ENCODE measurements around the gene CAVIN1.
"Not testable (repeated sequence)": the region's sequence is repeated elsewhere in the genome, so short reads cannot be mapped to it uniquely, and the experiment has no call there.

The CAVIN1 gene

GRCh38 chr17:42405963-42406495 is 17.0 kb downstream of the CAVIN1 start:
- DNase-seq (ENCODE audit: low spot score): peak; percentile 74

DNA sequence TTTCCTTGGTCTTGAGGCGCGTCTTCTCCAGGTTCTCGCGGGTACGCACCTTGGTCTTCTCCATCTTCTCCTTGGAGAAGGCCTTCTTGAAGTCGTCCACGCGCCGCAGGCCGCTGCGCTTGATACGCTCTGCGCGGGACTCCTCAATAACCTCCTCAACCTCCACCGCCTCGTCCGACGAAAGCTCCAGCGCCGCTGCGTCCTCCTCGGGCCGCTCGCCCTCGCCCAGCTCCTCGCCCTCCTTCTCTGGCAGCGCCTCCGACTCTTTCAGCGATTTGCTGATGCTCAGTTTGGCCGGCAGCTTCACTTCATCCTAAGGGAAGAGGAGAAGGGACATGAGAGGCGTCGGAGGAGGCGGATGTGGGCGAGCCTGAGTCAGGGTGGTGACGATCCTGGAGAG is 18.0 kb downstream of the CAVIN1 start:
- DNase-seq (ENCODE audit: low spot score): no peak

DNA sequence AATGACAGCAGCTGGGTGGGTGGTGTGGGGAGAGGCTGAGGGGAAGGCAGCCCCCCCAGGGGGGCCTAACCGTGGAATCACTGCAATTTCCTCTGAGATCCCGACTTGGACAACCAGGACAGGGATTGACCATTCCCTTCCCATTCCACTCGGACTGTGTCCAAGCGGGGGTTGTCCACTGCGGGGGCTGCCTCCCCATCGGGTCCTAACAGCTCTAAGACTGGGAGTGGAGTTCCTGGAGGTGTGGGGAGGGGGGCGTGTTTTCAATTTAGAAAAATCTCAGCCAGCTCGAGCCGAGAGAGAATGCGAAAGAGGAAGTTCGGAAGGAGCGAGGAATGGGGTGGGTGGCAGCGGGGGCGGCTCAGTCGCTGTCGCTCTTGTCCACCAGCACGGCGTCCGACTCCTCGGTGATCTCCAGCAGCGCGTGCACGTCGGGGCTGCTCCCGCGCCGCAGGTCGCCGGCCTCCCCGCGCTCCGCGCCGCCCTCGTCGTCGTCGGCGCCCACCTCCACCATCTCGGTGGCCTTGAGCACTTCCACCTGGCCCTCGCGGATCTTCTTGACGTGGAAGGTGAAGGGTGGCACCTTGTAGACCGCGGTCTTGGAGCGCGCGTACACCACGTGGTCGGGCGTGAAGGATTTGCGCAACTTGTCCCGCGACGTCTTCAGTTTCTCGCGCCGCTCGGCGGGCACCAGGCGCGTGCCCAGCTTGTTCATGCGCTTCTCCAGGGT is 18.6 kb downstream of the CAVIN1 start:
- no peak for DNase-seq (ENCODE audit: low spot score)

DNA sequence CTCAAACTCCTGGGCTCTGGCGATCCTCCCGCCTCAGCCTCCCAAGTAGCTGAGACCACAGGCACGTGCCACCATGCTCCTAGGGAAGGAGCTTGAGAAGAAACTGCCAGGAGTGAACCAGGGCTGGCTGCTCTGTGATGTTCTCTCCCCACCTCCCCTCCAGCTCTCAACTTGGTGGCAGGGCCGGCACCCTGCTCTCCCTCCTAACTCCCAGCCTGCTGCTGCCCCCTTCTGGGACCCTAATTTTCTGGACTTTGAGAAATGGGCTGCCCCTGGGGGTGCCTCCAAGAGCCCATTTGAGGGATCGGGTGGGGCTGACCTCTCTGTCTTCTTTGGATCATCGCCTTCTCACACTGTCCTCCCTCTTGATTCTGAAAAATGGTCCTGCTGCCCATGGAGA is 19.9 kb downstream of the CAVIN1 start:
- no peak for DNase-seq (ENCODE audit: low spot score)

DNA sequence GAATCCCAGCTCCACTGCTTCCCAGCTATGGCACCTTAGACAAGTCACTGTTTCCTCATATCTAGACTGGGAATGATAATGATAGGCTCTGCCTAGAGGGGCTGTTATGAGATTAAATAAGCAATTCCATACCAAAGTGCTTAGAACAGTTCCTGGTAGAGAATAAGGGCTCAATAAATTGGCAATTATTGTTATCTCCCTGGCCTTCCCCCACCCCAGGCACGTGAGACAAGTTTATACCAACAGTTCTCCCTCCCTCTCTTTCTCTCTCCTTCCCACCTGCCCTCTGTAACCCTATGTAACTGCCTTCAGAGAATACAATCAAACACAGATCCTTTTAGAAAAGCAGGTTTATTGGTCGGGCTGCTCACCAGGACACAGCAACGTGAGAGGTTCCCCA is 20.9 kb downstream of the CAVIN1 start:
- no peak for DNase-seq (ENCODE audit: low spot score)

DNA sequence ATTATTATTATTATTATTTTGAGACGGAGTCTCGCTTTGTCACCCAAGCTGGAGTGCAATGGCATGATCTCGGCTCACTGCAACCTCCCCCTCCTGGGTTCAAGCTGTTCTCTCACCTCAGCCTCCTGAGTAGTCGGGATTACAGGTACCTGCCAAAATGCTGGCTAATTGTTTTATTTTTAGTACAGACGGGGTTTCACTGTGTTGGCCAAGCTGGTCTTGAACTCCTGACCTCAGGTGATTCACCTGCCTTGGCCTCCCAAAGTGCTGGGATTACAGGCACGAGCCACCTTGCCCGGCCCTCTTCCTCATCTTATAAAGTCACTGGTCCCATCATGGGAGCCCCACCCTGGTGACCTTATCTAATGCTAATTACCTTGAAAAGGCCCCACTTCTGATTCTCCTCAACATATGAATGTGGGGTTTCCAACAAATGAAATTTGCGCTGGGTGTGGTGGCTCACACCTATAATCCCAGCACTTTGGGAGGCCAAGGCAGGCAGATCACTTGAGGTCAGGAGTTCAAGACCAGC is 22.1 kb downstream of the CAVIN1 start:
- not testable (repeated sequence) for DNase-seq (ENCODE audit: low spot score)

DNA sequence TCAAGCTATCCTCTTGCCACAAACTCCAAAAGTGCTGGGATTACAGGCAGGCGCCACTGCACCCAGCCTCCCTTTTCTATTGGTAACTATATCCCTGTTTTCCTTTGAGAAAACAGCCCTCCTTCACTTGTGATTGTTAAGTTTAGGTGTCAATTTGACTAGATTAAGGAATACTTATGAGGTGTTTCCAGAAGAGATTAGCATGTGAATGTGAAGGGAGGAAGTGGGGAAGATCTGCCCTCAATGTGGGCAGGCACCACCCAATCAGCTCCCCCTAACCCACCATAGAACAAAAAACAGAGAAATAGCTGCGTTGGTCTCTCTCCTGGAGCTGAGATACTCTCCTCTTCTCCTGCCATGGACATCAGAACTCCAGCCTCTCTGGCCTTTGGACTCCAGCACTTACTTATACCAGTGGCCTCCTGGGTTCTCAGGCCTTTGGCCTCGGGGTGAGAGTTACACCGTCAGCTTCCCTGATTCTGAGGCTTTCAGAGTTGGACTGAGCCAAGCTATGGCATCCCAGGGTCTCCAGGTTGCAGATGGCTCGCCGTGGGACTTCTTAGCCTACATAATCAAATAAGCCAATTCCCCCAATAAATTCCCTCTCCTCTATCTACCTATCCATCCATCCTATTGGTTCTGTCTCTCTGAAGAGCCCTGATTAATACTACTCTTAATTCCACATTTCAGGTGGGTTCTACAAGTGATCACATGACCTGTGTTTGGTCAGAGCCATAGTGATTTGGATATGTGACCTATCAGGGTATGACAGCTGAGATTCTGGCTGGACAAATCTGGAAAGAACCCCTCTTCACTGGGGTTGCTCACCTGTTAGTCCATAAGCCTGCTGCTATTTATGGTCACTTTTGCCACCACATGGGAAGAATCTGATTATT is 22.9 kb downstream of the CAVIN1 start:
- no peak for DNase-seq (ENCODE audit: low spot score)

DNA sequence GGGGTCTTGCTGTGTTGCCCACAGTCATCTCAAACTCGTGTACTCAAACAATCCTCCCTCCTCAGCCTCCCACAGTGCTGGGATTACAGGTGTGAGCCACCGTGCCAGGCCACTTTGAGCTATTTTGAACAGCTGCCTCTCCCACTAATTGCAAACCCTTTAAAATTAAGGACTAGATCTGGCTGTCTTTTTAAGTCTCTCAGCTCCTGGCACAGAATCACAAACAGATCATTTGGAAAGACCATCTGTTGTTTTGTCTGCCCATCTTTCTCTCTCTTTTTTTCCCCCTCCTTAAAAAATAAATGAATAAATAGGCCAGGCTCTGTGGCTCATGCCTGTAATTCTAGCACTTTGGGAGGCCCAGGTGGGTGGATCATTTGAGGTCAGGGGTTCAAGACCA is 23.9 kb downstream of the CAVIN1 start:
- no peak for DNase-seq (ENCODE audit: low spot score)

DNA sequence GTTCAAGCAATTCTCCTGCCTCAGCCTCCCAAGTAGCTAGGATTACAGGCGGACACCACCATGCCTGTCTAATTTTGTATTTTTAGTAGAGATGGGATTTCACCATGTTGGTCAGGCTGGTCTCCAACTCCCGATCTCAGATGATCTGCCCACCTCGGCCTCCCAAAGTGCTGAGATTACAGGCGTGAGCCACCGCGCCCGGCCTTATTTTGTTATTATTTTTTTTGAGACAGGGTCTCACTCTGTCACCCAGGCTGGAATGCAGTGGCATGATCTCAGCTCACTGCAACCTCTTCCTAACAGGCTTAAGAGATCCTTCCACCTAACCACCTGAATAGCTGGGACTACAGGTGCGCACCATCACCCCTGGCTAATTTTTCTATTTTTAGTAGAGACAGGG is 27.5 kb downstream of the CAVIN1 start:
- not testable (repeated sequence) for DNase-seq (ENCODE audit: low spot score)

GRCh38 chr17:42394838-42395237 is 28.2 kb downstream of the CAVIN1 start:
- no peak for DNase-seq (ENCODE audit: low spot score)

GRCh38 chr17:42392692-42393415 is 30.2 kb downstream of the CAVIN1 start:
- DNase-seq (ENCODE audit: low spot score): no peak

DNA sequence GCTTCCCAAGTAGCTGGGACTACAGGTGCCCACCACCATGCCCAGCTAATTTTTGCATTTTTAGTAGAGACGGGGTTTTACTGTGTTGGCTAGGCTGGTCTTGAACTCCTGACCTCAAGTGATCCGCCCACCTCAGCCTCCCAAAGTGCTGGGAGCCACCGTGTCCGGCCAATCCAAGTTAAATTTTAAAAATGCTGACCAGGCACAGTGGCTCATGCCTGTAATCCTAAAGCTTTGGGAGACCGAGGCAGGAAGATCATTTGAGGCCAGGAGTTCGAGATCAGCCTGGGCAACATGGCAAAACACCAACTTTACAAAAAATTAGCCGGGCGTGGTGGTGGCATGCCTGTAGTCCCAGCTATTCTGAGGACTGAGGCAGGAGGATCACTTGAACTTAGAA is 31.6 kb downstream of the CAVIN1 start:
- DNase-seq (ENCODE audit: low spot score): not testable (repeated sequence)

- no peak for DNase-seq (ENCODE audit: low spot score)
These were observed 33.2 kb downstream of the CAVIN1 start for GRCh38 chr17:42389899-42390298.

GRCh38 chr17:42389135-42389417 is 34.0 kb downstream of the CAVIN1 start:
- DNase-seq (ENCODE audit: low spot score): no peak

GRCh38 chr17:42388381-42389134 is 34.5 kb downstream of the CAVIN1 start, which contains the start of gene STAT3:
Gene STAT3 (minus strand): TSS chr17:42388442. CDS start chr17:42348516, 39,926 bp downstream.
- DNase-seq (ENCODE audit: low spot score): peak; percentile 100

GRCh38 chr17:42387661-42388380 is 35.2 kb downstream of the CAVIN1 start:
- DNase-seq (ENCODE audit: low spot score): peak; percentile 55

DNA sequence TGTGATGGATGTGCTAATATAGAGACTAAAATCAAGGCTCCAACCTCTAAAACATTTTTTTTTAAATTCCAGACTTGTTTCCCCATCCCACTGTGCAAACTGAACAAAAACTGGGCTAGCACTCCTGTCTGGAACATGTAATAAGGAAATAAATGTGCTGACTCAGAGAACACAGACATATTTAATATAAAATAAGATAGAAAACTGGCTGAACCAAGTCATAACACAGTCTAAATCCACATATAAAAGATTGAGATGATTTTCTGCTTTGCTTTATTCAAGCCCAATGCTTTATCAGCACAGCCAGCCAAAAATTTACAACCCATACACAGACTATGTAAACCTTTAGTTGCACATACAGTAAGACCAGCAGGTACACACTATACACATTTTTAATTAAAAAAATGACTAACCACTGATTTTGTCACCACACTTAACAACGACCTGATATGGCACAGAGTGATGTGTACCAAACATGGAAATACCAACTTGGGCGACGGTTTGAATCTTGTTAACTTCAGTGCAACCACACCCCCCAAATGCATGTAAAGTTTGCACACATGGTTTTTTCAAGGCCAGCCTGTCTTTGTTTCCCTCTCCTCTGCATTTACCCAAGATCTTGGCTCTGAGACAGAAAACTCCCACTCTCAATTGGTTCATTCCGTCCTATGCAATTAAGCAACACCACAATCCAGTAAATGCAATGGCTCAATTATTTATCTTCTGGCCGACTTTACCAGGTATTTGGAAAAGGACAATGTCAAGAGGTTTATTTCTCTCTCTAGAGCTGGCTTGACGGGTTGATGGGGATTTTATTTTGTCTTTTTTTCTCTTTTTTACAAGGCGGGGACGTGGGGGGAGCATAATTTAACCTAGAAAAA is 36.0 kb downstream of the CAVIN1 start:
- DNase-seq (ENCODE audit: low spot score): peak; percentile 25

- DNase-seq (ENCODE audit: low spot score): no peak
These were observed 41.2 kb downstream of the CAVIN1 start for GRCh38 chr17:42381898-42382297.

GRCh38 chr17:42380935-42381334 is 42.1 kb downstream of the CAVIN1 start:
- no peak for DNase-seq (ENCODE audit: low spot score)
